Neural progenitor cell (in vitro differentiated cells): ENCODE data around the gene SYF2. TPM values are rescaled to one million over a fixed set of nuclear protein-coding genes. Genes with fewer than 3 reads are reported as not detected.

Experiments
- DNase-seq: peaks from one replicate; pipeline ENCODE4 v3.0.0-alpha.2; 2016; ENCODE audit warnings: low spot score
- H2AFZ ChIP-seq: fragments of 200-600 bp; sonication (generic); replicated peaks from 2 replicates; pipeline ENCODE4 v1.6.1; 2016; ENCODE audit warnings: antibody characterized with exemption
- H3F3A ChIP-seq: fragments of 200-600 bp; sonication (generic); 2 replicates; pipeline ENCODE4 v1.6.1; 2016; ENCODE audit warnings: antibody characterized with exemption, low read depth
- H3K27ac ChIP-seq: fragments of 200-600 bp; sonication (generic); 2 replicates; pipeline ENCODE4 v1.5.1; 2016; ENCODE audit warnings: mild to moderate bottlenecking
- H3K27me3 ChIP-seq: fragments of 200-600 bp; sonication (generic); 2 replicates; pipeline ENCODE4 v1.6.1; 2016; ENCODE audit warnings: mild to moderate bottlenecking, moderate library complexity
- H3K36me3 ChIP-seq: fragments of 200-600 bp; sonication (generic); 2 replicates; pipeline ENCODE4 v1.5.1; 2016
- H3K4me1 ChIP-seq: fragments of 200-600 bp; sonication (generic); 2 replicates; pipeline ENCODE4 v1.6.1; 2016; ENCODE audit warnings: mixed run types
- H3K4me2 ChIP-seq: fragments of 200-600 bp; sonication (generic); 2 replicates; pipeline ENCODE4 v1.6.1; 2016
- H3K4me3 ChIP-seq: fragments of 200-600 bp; sonication (generic); 2 replicates; pipeline ENCODE4 v1.5.1; 2016
- H3K79me2 ChIP-seq: fragments of 200-600 bp; sonication (generic); 2 replicates; pipeline ENCODE4 v1.6.1; 2016; ENCODE audit warnings: low read depth
- H3K9ac ChIP-seq: fragments of 200-600 bp; sonication (generic); 2 replicates; pipeline ENCODE4 v1.6.1; 2016
- H3K9me3 ChIP-seq: fragments of 200-600 bp; sonication (generic); 2 replicates; pipeline ENCODE4 v1.5.1; 2016; ENCODE audit warnings: low read depth
- H4K20me1 ChIP-seq: fragments of 200-600 bp; sonication (generic); 2 replicates; pipeline ENCODE4 v1.6.1; 2016; ENCODE audit warnings: low read depth
- H3K27ac Mint-ChIP-seq: 3 replicates; pipeline ENCODE4 v1.8.0; 2021; ENCODE audit warnings: mixed read lengths
- H3K27me3 Mint-ChIP-seq: 2 replicates; pipeline ENCODE4 v1.8.0; 2022; ENCODE audit warnings: low read depth, mild to moderate bottlenecking, inconsistent platforms, moderate library complexity, mixed read lengths; ENCODE audit not compliant: insufficient read depth
- H3K36me3 Mint-ChIP-seq: 3 replicates; pipeline ENCODE4 v1.8.0; 2021; ENCODE audit warnings: mixed read lengths
- H3K4me1 Mint-ChIP-seq: 3 replicates; pipeline ENCODE4 v1.8.0; 2021; ENCODE audit warnings: mixed read lengths
- H3K4me3 Mint-ChIP-seq: 3 replicates; pipeline ENCODE4 v1.8.0; 2021; ENCODE audit warnings: mild to moderate bottlenecking, moderate library complexity, mixed read lengths
- H3K9me3 Mint-ChIP-seq: 3 replicates; pipeline ENCODE4 v1.8.0; 2020; ENCODE audit warnings: mixed read lengths
- EZH2 ChIP-seq: fragments of 200-600 bp; sonication (generic); IDR thresholded peaks from 2 replicates; pipeline ENCODE4 v1.6.1; 2017; ENCODE audit warnings: antibody characterized with exemption, mild to moderate bottlenecking, moderate library complexity
- EZH2phosphoT487 ChIP-seq: fragments of 200-600 bp; sonication (generic); IDR thresholded peaks from 2 replicates; pipeline ENCODE4 v1.6.1; 2017; ENCODE audit warnings: antibody characterized with exemption
- total RNA-seq: library from RNA; depleted of rRNA; stranded (reverse); fragments of >200 nt; gene quantifications from 2 replicates; pipeline ENCODE4 v1.2.3, GENCODE V29; 2015; ENCODE audit warnings: low replicate concordance
- TF ChIP-seq, protein P1 (sequence below): fragments of 200-600 bp; sonication (generic); IDR thresholded peaks from 2 replicates; pipeline ENCODE4 v1.5.1; 2017; ENCODE audit warnings: antibody characterized with exemption, mild to moderate bottlenecking

The SYF2 gene
- total RNA-seq, 1 donor from 2014 or later: 114 TPM

DNA sequence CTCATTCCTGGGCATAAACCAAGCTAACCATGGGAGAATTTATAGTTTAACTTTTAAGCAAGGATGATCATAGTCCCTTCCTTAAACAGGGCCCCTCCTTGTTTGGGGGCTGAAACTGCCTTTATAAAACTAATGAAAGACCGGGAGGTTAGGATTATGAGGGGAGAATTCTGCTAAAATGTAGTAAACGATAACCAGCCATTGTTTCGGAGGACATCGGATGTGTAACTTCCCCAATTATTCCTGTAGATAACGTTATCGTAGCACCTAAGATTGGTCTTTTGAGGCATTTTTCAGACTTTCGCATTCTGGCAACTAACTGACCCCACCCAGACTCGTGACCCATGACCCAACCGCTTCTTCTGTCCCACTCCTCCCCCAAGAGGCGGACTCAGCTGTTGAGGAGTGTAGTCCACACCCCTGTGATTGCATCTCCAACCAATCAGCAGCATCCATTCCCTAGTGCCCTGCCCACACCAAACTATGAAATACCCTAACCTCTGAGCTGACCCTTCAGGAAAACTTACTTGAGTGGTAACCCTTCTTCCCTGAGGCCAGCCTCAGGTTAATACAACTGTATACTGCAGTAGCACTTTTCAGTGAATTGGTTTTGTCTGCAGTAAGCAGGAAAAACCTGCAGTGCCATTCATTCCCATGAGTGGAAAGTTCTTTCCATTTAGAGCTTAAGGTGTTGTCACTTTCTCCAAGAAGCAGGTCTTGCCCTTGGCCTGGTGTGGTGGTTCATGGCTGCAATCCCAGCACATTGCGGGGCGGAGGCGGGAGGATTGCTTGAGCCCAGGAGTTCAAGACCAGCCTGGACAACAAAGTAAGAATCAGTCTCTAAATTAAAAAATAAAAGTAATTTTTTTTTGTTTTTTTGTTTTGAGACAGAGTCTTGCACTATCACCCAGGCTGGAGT is 823 bp upstream of the SYF2 start:
- Histone ChIP-seq H3F3A (peaks cover 24% of the 10 kb centered on the region), H3K27ac (peak overlapping the region; percentile 43), H3K4me2 (peak overlapping the region; percentile 99), H3K36me3 (peaks cover 3% of the 10 kb centered on the region), H3K4me3 (peak overlapping the region; percentile 88), H3K9me3 (no peaks in the 10 kb centered on the region), H3K9ac (peak overlapping the region; percentile 68), H3K79me2 (peaks cover 70% of the 10 kb centered on the region), H3K27me3 (no peaks in the 10 kb centered on the region), H2AFZ (peak overlapping the region; percentile 79), H3K4me1 (peaks cover 10% of the 10 kb centered on the region), H4K20me1 (peaks cover 3% of the 10 kb centered on the region)
- Mint-ChIP-seq H3K4me1 (peaks cover 14% of the 10 kb centered on the region), H3K36me3 (peaks cover 4% of the 10 kb centered on the region), H3K9me3 (no peaks in the 10 kb centered on the region), H3K27ac (peak overlapping the region; percentile 97), H3K27me3 (no peaks in the 10 kb centered on the region), H3K4me3 (no peak overlapping the region)
- DNase-seq: peak; percentile 82
- no peak for TF ChIP-seq EZH2phosphoT487
- TF ChIP-seq EZH2: no peak
- TF ChIP-seq, protein P1, sequence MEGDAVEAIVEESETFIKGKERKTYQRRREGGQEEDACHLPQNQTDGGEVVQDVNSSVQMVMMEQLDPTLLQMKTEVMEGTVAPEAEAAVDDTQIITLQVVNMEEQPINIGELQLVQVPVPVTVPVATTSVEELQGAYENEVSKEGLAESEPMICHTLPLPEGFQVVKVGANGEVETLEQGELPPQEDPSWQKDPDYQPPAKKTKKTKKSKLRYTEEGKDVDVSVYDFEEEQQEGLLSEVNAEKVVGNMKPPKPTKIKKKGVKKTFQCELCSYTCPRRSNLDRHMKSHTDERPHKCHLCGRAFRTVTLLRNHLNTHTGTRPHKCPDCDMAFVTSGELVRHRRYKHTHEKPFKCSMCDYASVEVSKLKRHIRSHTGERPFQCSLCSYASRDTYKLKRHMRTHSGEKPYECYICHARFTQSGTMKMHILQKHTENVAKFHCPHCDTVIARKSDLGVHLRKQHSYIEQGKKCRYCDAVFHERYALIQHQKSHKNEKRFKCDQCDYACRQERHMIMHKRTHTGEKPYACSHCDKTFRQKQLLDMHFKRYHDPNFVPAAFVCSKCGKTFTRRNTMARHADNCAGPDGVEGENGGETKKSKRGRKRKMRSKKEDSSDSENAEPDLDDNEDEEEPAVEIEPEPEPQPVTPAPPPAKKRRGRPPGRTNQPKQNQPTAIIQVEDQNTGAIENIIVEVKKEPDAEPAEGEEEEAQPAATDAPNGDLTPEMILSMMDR: no peak

DNA sequence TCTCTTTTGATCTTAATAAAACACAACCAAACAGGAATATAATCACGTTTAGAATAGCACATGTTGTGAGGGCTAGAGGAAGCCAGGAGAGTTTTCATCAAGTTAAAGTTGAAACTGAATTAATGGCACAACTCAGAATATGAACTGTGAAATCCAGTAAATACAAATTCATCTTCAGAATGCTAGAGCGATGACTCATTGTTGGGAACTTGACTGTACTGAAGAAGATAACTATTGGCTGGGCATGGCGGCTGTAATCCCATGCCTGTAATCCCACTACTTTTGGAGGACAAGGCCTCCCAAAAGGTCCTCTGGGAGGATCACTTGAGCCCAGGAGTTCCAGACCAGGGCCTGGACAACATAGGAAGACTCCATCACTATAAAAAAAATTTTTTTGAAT is 8.8 kb downstream of the SYF2 start:
- DNase-seq: no peak
- Histone ChIP-seq H3K4me2 (no peak overlapping the region), H3K27ac (no peak overlapping the region), H4K20me1 (no peaks in the 10 kb centered on the region), H3K9me3 (no peaks in the 10 kb centered on the region), H2AFZ (no peak overlapping the region), H3K36me3 (peaks cover 7% of the 10 kb centered on the region), H3K9ac (no peak overlapping the region), H3K79me2 (no peaks in the 10 kb centered on the region), H3K4me3 (no peak overlapping the region), H3F3A (no peaks in the 10 kb centered on the region), H3K27me3 (no peaks in the 10 kb centered on the region), H3K4me1 (no peaks in the 10 kb centered on the region)
- H3K4me1 Mint-ChIP-seq: no peaks in the 10 kb centered on the region
- no peak for TF ChIP-seq EZH2
- H3K4me3 Mint-ChIP-seq: no peak overlapping the region
- H3K36me3 Mint-ChIP-seq: peaks cover 28% of the 10 kb centered on the region
- H3K27me3 Mint-ChIP-seq: peaks cover 2% of the 10 kb centered on the region
- no peak overlapping the region for H3K27ac Mint-ChIP-seq
- H3K9me3 Mint-ChIP-seq: no peaks in the 10 kb centered on the region

DNA sequence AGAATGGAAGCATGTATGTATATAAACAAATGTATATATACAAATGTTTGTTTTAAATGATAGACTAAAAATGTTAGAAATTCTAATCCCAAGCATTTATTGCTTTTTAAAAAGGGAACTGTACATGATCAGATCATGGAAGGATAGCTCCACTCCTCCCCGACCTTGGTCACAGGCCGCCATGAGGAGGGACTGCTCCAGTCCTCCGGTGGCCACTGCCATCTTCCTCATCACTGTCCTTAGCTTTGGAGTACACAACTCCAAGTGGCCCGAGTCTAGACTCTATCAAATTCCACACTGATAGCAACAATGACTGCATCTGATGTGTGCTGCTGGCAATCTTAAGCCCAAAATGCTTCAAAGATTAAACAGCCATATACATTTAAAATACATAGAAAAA is 9.7 kb downstream of the SYF2 start:
- Histone ChIP-seq H3F3A (no peaks in the 10 kb centered on the region), H3K4me1 (no peaks in the 10 kb centered on the region), H2AFZ (no peak overlapping the region), H4K20me1 (no peaks in the 10 kb centered on the region), H3K27ac (no peak overlapping the region), H3K9me3 (no peaks in the 10 kb centered on the region), H3K9ac (no peak overlapping the region), H3K4me2 (no peak overlapping the region), H3K36me3 (peaks cover 7% of the 10 kb centered on the region), H3K4me3 (no peak overlapping the region), H3K27me3 (no peaks in the 10 kb centered on the region), H3K79me2 (no peaks in the 10 kb centered on the region)
- peaks cover 27% of the 10 kb centered on the region for H3K36me3 Mint-ChIP-seq
- no peaks in the 10 kb centered on the region for H3K4me1 Mint-ChIP-seq
- H3K9me3 Mint-ChIP-seq: no peaks in the 10 kb centered on the region
- peaks cover 2% of the 10 kb centered on the region for H3K27me3 Mint-ChIP-seq
- H3K4me3 Mint-ChIP-seq: no peak overlapping the region
- no peak overlapping the region for H3K27ac Mint-ChIP-seq
- no peak for DNase-seq
- TF ChIP-seq EZH2phosphoT487 (no peak), EZH2 (no peak)
- TF ChIP-seq, protein P1: no peak

- no peak overlapping the region for H3K4me2 ChIP-seq
- TF ChIP-seq EZH2phosphoT487 (no peak), EZH2 (no peak)
- TF ChIP-seq, protein P1: no peak
These were observed 11.6 kb downstream of the SYF2 start for GRCh38 chr1:25220666-25221065.

More at GRCh38 chr1:25220666-25221065, 11.6 kb downstream of the SYF2 start:
- H3K9me3 Mint-ChIP-seq: no peaks in the 10 kb centered on the region
- Histone ChIP-seq H3F3A (no peaks in the 10 kb centered on the region), H3K79me2 (no peaks in the 10 kb centered on the region), H3K36me3 (peaks cover 7% of the 10 kb centered on the region), H3K27ac (no peak overlapping the region), H3K9ac (no peak overlapping the region), H4K20me1 (no peaks in the 10 kb centered on the region), H3K4me1 (no peaks in the 10 kb centered on the region), H3K9me3 (no peaks in the 10 kb centered on the region), H3K4me3 (no peak overlapping the region), H2AFZ (no peak overlapping the region), H3K27me3 (no peaks in the 10 kb centered on the region)
- H3K4me1 Mint-ChIP-seq: no peaks in the 10 kb centered on the region
- H3K27me3 Mint-ChIP-seq: peaks cover 2% of the 10 kb centered on the region
- peaks cover 22% of the 10 kb centered on the region for H3K36me3 Mint-ChIP-seq
- no peak for DNase-seq
- no peak overlapping the region for H3K4me3 Mint-ChIP-seq
- H3K27ac Mint-ChIP-seq: no peak overlapping the region
